Right atrium auricular region (tissue), 2 donors: ENCODE results near the gene VAX1. TPM values are rescaled to one million over a fixed set of nuclear protein-coding genes. Genes with fewer than 3 reads are reported as not detected.

Experiments used
- DNase-seq: peaks from one replicate; pipeline ENCODE4 v3.0.0-alpha.2; 2019; ENCODE audit warnings: low spot score
- H3K27ac ChIP-seq, 2 donors: fragments of 200-600 bp; sonication (generic); 1 replicate in 1 of 2; 2 replicates in 1 of 2; pipeline ENCODE4 v1.5.1; 2016 to 2019
- H3K27me3 ChIP-seq, 2 donors: fragments of 200-600 bp; sonication (generic); one replicate each; pipeline versions ENCODE4 v1.5.1 to v1.6.0; 2017 to 2019
- H3K36me3 ChIP-seq: fragments of 200-600 bp; sonication (generic); one replicate; pipeline ENCODE4 v1.5.1; 2016
- H3K4me1 ChIP-seq, 2 donors: fragments of 200-600 bp; sonication (generic); one replicate each; pipeline versions ENCODE4 v1.5.1 to v1.6.0; 2017 to 2019
- H3K4me3 ChIP-seq, 2 donors: fragments of 200-600 bp; sonication (generic); 1 replicate in 1 of 2; 2 replicates in 1 of 2; pipeline ENCODE4 v1.5.1; 2017 to 2019; ENCODE audit warnings: mild to moderate bottlenecking in 1 of 2, moderate library complexity in 1 of 2
- H3K9me3 ChIP-seq, 2 donors: fragments of 200-600 bp; sonication (generic); one replicate each; pipeline ENCODE4 v1.5.1; 2019
- total RNA-seq, 2 donors: library from RNA; depleted of rRNA; stranded (reverse); fragments of >200 nt; gene quantifications; one replicate each; pipeline ENCODE4 v1.1.0, GENCODE V29; 2016
- TF ChIP-seq, protein P1 (sequence below), 2 donors: fragments of 200-600 bp; sonication (generic); IDR thresholded peaks; one replicate each; pipeline ENCODE4 v1.5.1; 2019; ENCODE audit warnings: antibody characterized with exemption in 2 of 2

VAX1 gene
- total RNA-seq, 2 donors from 2014 or later = not detected

DNA sequence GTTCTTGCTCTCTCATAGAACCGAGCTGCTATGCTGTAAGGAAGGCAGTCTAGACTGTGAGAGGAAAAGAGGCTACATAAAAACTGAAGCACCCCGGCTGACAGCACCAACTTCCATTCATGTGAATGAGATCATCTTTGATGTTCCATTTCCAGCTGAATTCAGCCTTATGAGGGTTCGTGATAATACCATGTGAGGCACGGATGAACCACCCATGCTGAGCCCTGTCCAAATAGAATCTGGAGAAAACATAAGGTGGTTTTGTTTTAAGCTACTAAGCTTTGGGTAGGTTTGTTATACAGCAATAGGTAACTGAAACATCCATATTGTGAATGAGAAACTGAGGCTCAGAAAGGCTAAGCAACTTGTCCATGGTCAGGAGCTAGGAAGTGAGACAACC is 6.9 kb upstream of the VAX1 start:
- Histone ChIP-seq H3K4me1 (peaks cover 0 to 2% of the 10 kb centered on the region in 2 donors), H3K4me3 (no peak overlapping the region), H3K27me3 (peaks cover 10 to 11% of the 10 kb centered on the region in 2 donors), H3K27ac (no peak overlapping the region), H3K36me3 (no peaks in the 10 kb centered on the region), H3K9me3 (peaks cover 0 to 23% of the 10 kb centered on the region in 2 donors)
- no peak for DNase-seq
- TF ChIP-seq, protein P1, sequence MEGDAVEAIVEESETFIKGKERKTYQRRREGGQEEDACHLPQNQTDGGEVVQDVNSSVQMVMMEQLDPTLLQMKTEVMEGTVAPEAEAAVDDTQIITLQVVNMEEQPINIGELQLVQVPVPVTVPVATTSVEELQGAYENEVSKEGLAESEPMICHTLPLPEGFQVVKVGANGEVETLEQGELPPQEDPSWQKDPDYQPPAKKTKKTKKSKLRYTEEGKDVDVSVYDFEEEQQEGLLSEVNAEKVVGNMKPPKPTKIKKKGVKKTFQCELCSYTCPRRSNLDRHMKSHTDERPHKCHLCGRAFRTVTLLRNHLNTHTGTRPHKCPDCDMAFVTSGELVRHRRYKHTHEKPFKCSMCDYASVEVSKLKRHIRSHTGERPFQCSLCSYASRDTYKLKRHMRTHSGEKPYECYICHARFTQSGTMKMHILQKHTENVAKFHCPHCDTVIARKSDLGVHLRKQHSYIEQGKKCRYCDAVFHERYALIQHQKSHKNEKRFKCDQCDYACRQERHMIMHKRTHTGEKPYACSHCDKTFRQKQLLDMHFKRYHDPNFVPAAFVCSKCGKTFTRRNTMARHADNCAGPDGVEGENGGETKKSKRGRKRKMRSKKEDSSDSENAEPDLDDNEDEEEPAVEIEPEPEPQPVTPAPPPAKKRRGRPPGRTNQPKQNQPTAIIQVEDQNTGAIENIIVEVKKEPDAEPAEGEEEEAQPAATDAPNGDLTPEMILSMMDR (IDR thresholded peaks at IDR 0.05) = no peak

DNA sequence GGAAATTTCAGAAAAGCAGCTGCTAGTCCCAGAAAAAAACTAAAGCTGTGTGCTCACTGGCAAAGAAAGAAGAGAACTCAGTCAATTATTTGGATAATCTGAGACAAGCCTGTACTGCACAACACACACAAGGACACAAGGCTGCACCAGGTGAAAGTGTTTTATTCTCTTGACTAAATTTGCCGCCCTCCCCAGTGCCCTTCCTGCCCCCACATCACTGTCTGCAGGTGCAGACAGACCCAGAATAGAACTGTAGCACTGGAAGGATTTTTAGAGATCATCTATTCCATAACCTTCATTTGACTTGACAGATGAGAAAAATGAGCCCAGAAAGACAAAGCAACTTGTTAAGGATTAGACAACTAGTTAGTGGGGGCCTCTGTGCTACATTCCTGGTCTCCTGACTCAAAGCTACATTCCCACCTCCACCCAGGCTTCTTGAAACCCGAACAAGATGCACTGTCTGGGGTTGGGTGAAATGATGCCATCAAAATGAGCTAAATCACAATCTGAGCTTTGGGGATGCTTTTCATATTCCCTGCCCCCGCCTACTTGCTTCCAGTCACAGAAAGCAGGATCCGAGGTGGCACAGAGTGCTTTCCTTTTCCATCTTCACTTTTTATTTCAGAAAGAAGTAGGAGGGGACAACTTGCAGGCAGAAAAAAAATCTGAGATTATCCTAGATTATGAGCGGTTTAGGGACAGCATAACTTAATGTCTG is 5.2 kb upstream of the VAX1 start:
- Histone ChIP-seq H3K36me3 (no peaks in the 10 kb centered on the region), H3K4me1 (peaks cover 0 to 18% of the 10 kb centered on the region in 2 donors), H3K27ac (no peak overlapping the region), H3K27me3 (peaks cover 15 to 28% of the 10 kb centered on the region in 2 donors), H3K4me3 (no peak overlapping the region), H3K9me3 (peaks cover 0 to 23% of the 10 kb centered on the region in 2 donors)
- DNase-seq = no peak
- TF ChIP-seq, protein P1 (IDR thresholded peaks at IDR 0.05) = no peak

DNA sequence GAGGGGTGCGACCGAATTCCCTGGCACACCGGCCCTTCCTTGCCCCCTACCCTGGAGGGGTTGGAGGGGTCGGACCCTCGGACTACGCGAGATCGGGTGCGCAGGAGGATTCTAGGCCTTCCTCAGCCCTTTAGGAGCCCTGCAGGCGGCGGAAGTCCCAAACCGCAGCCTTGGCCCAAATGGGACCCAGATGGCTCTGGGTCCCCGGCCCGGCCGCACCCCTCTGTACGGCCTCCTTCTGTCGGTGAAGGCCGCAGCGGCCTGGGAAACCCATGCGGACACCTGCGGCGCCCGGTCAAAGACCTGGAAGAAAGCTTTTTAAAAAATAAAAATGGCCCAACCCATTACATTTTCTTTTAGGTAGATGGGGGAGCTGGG is 2.4 kb upstream of the VAX1 start:
- no peaks in the 10 kb centered on the region for H3K36me3 ChIP-seq
- no peak overlapping the region for H3K4me3 ChIP-seq
- H3K9me3 ChIP-seq = peaks cover 0 to 17% of the 10 kb centered on the region in 2 donors
- peaks cover 20 to 46% of the 10 kb centered on the region in 2 donors for H3K27me3 ChIP-seq
- peaks cover 0 to 35% of the 10 kb centered on the region in 2 donors for H3K4me1 ChIP-seq
- no peak overlapping the region for H3K27ac ChIP-seq
- TF ChIP-seq, protein P1 (IDR thresholded peaks at IDR 0.05) = no peak
- no peak for DNase-seq

DNA sequence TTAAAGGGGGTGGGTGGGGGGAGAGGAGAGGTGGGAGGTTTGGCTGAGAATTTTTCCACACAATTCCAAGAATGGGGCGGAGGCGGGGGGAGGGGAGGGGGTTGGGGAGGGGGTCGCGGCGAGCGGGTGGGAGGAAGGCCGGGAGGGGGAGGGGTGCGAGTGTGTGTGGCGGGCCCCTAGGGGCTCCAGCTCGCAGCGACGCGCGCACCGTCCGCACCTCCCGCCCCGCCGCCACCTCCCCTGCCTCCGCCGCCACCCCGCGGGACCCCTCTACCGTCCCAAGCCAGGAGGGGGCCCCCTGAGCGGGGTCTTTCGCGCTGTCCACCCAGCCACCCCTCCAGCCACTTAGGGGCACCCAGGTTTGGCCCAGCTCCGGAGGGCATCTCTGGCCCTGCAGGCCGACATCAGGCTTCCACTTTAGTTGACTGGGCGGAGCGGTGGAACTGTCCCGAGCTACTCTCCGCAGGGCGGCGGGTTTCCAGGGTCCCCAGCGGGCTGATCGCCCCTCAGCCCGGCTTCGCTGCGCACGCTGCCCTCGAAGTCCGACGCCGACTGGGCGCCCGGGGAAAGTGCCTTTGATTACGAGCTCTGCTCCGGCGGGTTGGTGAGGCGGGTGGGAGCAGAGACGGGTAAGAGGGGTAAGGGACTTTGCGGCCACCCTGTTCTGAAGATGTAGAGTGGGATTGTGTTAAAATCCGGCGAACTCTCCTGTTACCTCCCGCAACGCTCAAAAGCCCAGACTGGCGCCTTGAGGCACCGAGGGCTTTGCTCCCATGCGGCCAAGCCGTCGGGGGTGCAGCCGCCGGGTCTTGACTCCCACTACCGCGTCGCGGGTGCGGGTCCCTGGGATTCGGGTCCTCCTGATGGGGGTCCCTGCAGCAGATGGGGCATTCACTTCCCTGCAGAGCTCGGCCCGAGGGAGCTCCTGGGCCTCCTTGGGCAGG is 1.8 kb upstream of the VAX1 start:
- TF ChIP-seq, protein P1 (IDR thresholded peaks at IDR 0.05) = no peak
- H3K27ac ChIP-seq = no peak overlapping the region
- H3K9me3 ChIP-seq = peaks cover 0 to 11% of the 10 kb centered on the region in 2 donors
- no peak overlapping the region for H3K4me3 ChIP-seq
- H3K27me3 ChIP-seq = peaks cover 21 to 49% of the 10 kb centered on the region in 2 donors
- H3K4me1 ChIP-seq = peaks cover 0 to 35% of the 10 kb centered on the region in 2 donors
- no peak for DNase-seq
- H3K36me3 ChIP-seq = no peaks in the 10 kb centered on the region

DNA sequence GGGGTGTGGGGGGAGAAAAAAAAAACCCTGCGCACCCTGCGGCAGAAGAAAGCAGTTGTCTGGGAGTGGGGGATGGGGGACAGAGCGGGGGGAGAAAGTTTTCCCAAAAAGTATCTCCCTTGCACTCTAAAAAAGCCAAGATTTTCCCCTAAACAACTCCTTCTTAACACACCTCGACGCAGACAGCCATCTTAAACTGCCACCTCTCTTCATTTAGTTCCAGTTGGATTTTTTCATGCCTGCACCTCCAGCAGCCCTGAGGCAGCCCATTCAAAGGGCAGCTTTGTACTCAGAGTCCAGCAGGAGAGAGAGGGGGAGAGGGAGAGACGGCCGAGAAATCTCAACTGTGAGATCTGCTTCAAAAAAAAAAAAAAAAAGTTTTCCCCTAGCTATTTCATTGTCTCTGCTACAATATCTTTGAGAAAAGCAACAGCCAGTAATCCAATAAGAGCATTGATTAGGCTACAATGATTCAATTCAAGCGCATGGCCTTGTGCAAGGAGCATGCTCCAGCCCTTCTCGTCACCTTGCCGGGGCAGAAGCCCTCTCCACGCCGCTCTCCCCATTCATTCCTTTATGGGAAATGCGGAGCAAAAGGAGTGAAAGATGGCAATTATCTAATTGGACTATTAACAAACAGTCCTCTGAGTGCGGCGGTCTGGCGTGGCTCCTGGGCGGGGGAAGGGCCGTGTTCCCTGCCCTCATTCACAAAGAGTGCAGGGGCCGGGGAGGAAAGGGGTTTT is 939 bp upstream of the VAX1 start:
- H3K4me1 ChIP-seq = peaks cover 0 to 41% of the 10 kb centered on the region in 2 donors
- peaks cover 26 to 55% of the 10 kb centered on the region in 2 donors for H3K27me3 ChIP-seq
- no peaks in the 10 kb centered on the region for H3K36me3 ChIP-seq
- no peak overlapping the region for H3K4me3 ChIP-seq
- TF ChIP-seq, protein P1 (IDR thresholded peaks at IDR 0.05) = no peak
- no peak for DNase-seq
- no peak overlapping the region for H3K27ac ChIP-seq
- peaks cover 0 to 2% of the 10 kb centered on the region in 2 donors for H3K9me3 ChIP-seq
